Astrocyte (in vitro differentiated cells and primary cell): ENCODE results near the gene ENTHD1.

Experiments used
- EZH2 ChIP-seq: IDR thresholded peaks from 2 replicates; pipeline ENCODE4 v1.6.1; 2012; ENCODE audit warnings: mild to moderate bottlenecking, low read length, inconsistent platforms; ENCODE audit not compliant: insufficient read depth
- TF ChIP-seq, protein P1 (sequence below): IDR thresholded peaks from 2 replicates; pipeline ENCODE4 v1.5.1; 2011; ENCODE audit warnings: low read depth, mild to moderate bottlenecking, inconsistent platforms, low read length, moderate library complexity; ENCODE audit not compliant: insufficient read depth

DNA sequence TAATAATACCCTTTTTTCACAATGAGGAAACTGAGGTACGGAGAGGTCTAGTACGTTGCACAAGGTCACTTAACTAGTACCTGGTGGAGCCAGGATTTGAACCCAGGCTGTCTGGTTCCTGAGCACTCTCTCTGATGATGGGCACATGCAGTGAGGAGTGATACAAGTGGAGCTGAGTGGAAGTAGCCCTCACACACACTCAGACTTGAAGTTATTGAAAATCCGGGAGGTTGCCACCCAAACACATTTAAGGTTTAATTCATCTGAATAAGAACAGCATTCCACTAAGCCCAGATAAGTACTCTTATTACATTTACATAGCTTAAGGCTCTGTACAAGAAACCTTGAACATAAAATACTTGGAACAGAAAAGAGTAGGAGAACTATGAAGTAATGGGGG lies 12.1 kb upstream of the ENTHD1 start:
- TF ChIP-seq, protein P1, sequence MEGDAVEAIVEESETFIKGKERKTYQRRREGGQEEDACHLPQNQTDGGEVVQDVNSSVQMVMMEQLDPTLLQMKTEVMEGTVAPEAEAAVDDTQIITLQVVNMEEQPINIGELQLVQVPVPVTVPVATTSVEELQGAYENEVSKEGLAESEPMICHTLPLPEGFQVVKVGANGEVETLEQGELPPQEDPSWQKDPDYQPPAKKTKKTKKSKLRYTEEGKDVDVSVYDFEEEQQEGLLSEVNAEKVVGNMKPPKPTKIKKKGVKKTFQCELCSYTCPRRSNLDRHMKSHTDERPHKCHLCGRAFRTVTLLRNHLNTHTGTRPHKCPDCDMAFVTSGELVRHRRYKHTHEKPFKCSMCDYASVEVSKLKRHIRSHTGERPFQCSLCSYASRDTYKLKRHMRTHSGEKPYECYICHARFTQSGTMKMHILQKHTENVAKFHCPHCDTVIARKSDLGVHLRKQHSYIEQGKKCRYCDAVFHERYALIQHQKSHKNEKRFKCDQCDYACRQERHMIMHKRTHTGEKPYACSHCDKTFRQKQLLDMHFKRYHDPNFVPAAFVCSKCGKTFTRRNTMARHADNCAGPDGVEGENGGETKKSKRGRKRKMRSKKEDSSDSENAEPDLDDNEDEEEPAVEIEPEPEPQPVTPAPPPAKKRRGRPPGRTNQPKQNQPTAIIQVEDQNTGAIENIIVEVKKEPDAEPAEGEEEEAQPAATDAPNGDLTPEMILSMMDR: no peak
- no peak for TF ChIP-seq EZH2
